C4-2B (cell line): ENCODE data around the gene IGSF9.

Experiments
- CTCF ChIP-seq: fragments of 450-650 bp; conservative IDR thresholded peaks from 2 replicates; pipeline ENCODE4 v1.5.1; 2017; ENCODE audit warnings: mild to moderate bottlenecking
- ZFX ChIP-seq: fragments of 450-650 bp; IDR thresholded peaks from 2 replicates; pipeline ENCODE4 v1.6.1; 2017

GRCh38 chr1:159988006-159988405, 42.6 kb upstream of the IGSF9 start:
- TF ChIP-seq CTCF, result no peak
- TF ChIP-seq ZFX, result no peak
